Liver (tissue), 9 donors: Measurements from ENCODE around the gene ARHGAP32. TPM values are rescaled to one million over a fixed set of nuclear protein-coding genes. Genes with fewer than 3 reads are reported as not detected.

Experiments
- DNase-seq: peaks from one replicate; pipeline ENCODE4 v3.0.0-alpha.2; 2017; ENCODE audit warnings: low spot score
- H3K27ac ChIP-seq, 2 donors: one replicate each; pipeline ENCODE4 v1.7.0; 2013; ENCODE audit warnings: inconsistent platforms in 2 of 2, low read length in 2 of 2, control low read depth in 1 of 2, low read depth in 1 of 2, mild to moderate bottlenecking in 1 of 2
- H3K27me3 ChIP-seq, 4 donors: one replicate each; pipeline versions ENCODE4 v1.6.1 to v1.7.0; 2013; ENCODE audit warnings: low read length in 3 of 4, inconsistent platforms in 1 of 4, mild to moderate bottlenecking in 1 of 4, moderate library complexity in 1 of 4; ENCODE audit not compliant: control insufficient read depth in 4 of 4, insufficient read depth in 4 of 4
- H3K36me3 ChIP-seq, 4 donors: one replicate each; pipeline versions ENCODE4 v1.6.1 to v1.7.0; 2013; ENCODE audit warnings: low read length in 3 of 4, mild to moderate bottlenecking in 3 of 4, low read depth in 1 of 4, moderate library complexity in 1 of 4; ENCODE audit not compliant: control insufficient read depth in 4 of 4, insufficient read depth in 3 of 4
- H3K4me1 ChIP-seq, 4 donors: one replicate each; pipeline versions ENCODE4 v1.6.1 to v1.7.0; 2013; ENCODE audit warnings: low read length in 3 of 4, mild to moderate bottlenecking in 3 of 4, moderate library complexity in 1 of 4; ENCODE audit not compliant: control insufficient read depth in 4 of 4, insufficient read depth in 4 of 4
- H3K4me3 ChIP-seq, 3 donors: one replicate each; pipeline versions ENCODE4 v1.6.1 to v1.7.0; 2013; ENCODE audit warnings: low read length in 3 of 3, control low read depth in 1 of 3, low read depth in 1 of 3, mild to moderate bottlenecking in 1 of 3
- H3K9ac ChIP-seq, 2 donors: one replicate each; pipeline ENCODE4 v1.7.0; 2013; ENCODE audit warnings: low read length in 2 of 2, mild to moderate bottlenecking in 2 of 2, moderate library complexity in 2 of 2, control low read depth in 1 of 2, low read depth in 1 of 2
- H3K9me3 ChIP-seq, 4 donors: one replicate each; pipeline versions ENCODE4 v1.6.1 to v1.7.0; 2013; ENCODE audit warnings: low read length in 3 of 4; ENCODE audit not compliant: control insufficient read depth in 4 of 4
- EGR1 ChIP-seq, 2 donors: IDR thresholded peaks; 2 replicates each; pipeline ENCODE4 v1.6.1; 2016 to 2018; ENCODE audit warnings: antibody characterized with exemption in 2 of 2, low read depth in 2 of 2
- FOXA1 ChIP-seq: IDR thresholded peaks from 2 replicates; pipeline ENCODE4 v1.6.1; 2016; ENCODE audit warnings: antibody characterized with exemption
- FOXA2 ChIP-seq: IDR thresholded peaks from 2 replicates; pipeline ENCODE4 v1.6.1; 2016; ENCODE audit warnings: antibody characterized with exemption
- GABPA ChIP-seq, 2 donors: IDR thresholded peaks in 1 of 2; conservative IDR thresholded peaks in 1 of 2; 2 replicates each; pipeline ENCODE4 v1.6.1; 2016; ENCODE audit warnings: antibody characterized with exemption in 2 of 2, mild to moderate bottlenecking in 1 of 2, moderate library complexity in 1 of 2
- HNF4A ChIP-seq, 2 donors: conservative IDR thresholded peaks; 2 replicates each; pipeline ENCODE4 v1.6.1; 2016; ENCODE audit warnings: antibody characterized with exemption in 2 of 2, mild to moderate bottlenecking in 2 of 2
- HNF4G ChIP-seq: IDR thresholded peaks from 2 replicates; pipeline ENCODE4 v1.6.1; 2016; ENCODE audit warnings: antibody characterized with exemption
- JUND ChIP-seq, 2 donors: IDR thresholded peaks; 2 replicates each; pipeline ENCODE4 v1.6.1; 2016; ENCODE audit warnings: antibody characterized with exemption in 2 of 2
- NR2F2 ChIP-seq: IDR thresholded peaks from 2 replicates; pipeline ENCODE4 v1.6.1; 2016; ENCODE audit warnings: antibody characterized with exemption
- RAD21 ChIP-seq, 2 donors: IDR thresholded peaks; 2 replicates each; pipeline ENCODE4 v1.6.1; 2016; ENCODE audit warnings: antibody characterized with exemption in 2 of 2, mild to moderate bottlenecking in 2 of 2
- RXRA ChIP-seq, 2 donors: IDR thresholded peaks; 2 replicates each; pipeline ENCODE4 v1.6.1; 2017 to 2018; ENCODE audit warnings: antibody characterized with exemption in 2 of 2, mild to moderate bottlenecking in 1 of 2
- SP1 ChIP-seq: IDR thresholded peaks from 2 replicates; pipeline ENCODE4 v1.6.1; 2018; ENCODE audit warnings: antibody characterized with exemption, mild to moderate bottlenecking
- TAF1 ChIP-seq: conservative IDR thresholded peaks from 2 replicates; pipeline ENCODE4 v1.6.1; 2016; ENCODE audit warnings: antibody characterized with exemption, mild to moderate bottlenecking
- YY1 ChIP-seq: IDR thresholded peaks from 2 replicates; pipeline ENCODE4 v1.6.1; 2016; ENCODE audit warnings: antibody characterized with exemption, mild to moderate bottlenecking
- WGBS: extraction: QIAGEN DNeasy Blood & Tissue Kit; methylation state at CpG from one replicate; pipeline ENCODE4 v1.1.7; 2013; 5-methylcytosine and 5-hydroxymethylcytosine counted together
- polyA plus RNA-seq, 2 donors: library from polyadenylated mRNA; stranded (reverse) in 1 of 2; unstranded in 1 of 2; fragments of 200-250 nt in 1 of 2; fragments of >200 nt in 1 of 2; fragmentation: Nextera tagmentation in 1 of 2; extraction: Ambion mirVana in 1 of 2; gene quantifications; one replicate each; pipeline versions ENCODE4 v1.2.1 to v1.2.3, GENCODE V29; 2013 to 2015
- total RNA-seq, 2 donors: library from RNA; depleted of rRNA; stranded (reverse); fragments of >200 nt; gene quantifications; one replicate each; pipeline ENCODE4 v1.2.3, GENCODE V29; 2014
- TF ChIP-seq, protein P1 (sequence below): IDR thresholded peaks from 2 replicates; pipeline ENCODE4 v1.6.1; 2016; ENCODE audit warnings: antibody characterized with exemption
- TF ChIP-seq, protein P2 (sequence below): IDR thresholded peaks from 2 replicates; pipeline ENCODE4 v1.6.1; 2016; ENCODE audit warnings: antibody characterized with exemption
- TF ChIP-seq, protein P3 (sequence below): IDR thresholded peaks from 2 replicates; pipeline ENCODE4 v1.6.1; 2016; ENCODE audit warnings: antibody characterized with exemption, mild to moderate bottlenecking
- TF ChIP-seq, protein P4 (sequence below): IDR thresholded peaks from 2 replicates; pipeline ENCODE4 v1.6.1; 2016; ENCODE audit warnings: antibody characterized with exemption
- TF ChIP-seq, protein P5 (sequence below): fragments of 150-350 bp; IDR thresholded peaks from 2 replicates; pipeline ENCODE4 v1.5.1; 2017; ENCODE audit warnings: improper control_type of control experiment, low read depth, low read length; ENCODE audit not compliant: missing input control
- donor health status: healthy.
- donor health status: healthy.
- donor health status: healthy.
- donor health status: healthy.
- donor health status: healthy.

The ARHGAP32 gene
- total and polyA plus RNA-seq, 4 donors = 1.8 to 13.1 (median 2.6) TPM

DNA sequence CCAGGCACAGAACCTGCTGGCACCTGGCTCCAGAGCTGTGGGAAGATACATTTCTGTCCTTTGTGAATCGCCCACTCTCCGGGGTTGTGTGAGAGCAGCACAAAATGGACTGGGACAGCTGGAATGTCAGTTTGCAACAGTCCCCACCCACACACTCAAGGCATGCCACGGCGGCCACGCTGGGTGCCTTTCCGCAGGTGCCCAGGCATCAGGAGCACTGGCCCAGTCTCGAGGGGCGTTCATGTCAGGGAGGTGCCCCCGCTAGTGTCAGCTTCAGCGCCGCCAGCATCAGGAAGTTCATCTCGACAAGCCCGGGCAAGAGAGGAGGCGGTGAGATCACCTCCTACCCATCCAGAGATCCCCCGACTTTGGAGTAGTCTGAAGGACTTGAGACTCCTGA is 251.5 kb downstream of the ARHGAP32 start:
- Histone ChIP-seq H3K9me3 (no peaks in the 10 kb centered on the region), H3K9ac (no peak overlapping the region), H3K4me1 (no peaks in the 10 kb centered on the region), H3K27me3 (no peaks in the 10 kb centered on the region), H3K36me3 (no peaks in the 10 kb centered on the region), H3K27ac (no peak overlapping the region), H3K4me3 (no peak overlapping the region)
- TF ChIP-seq, protein P1, sequence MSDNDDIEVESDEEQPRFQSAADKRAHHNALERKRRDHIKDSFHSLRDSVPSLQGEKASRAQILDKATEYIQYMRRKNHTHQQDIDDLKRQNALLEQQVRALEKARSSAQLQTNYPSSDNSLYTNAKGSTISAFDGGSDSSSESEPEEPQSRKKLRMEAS = no peak
- no peak for TF ChIP-seq JUND (IDR thresholded peaks at IDR 0.05)
- no peak for TF ChIP-seq TAF1
- TF ChIP-seq FOXA2 = no peak
- TF ChIP-seq, protein P2, sequence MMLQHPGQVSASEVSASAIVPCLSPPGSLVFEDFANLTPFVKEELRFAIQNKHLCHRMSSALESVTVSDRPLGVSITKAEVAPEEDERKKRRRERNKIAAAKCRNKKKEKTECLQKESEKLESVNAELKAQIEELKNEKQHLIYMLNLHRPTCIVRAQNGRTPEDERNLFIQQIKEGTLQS = no peak
- no peak for TF ChIP-seq HNF4G
- no peak for TF ChIP-seq SP1
- TF ChIP-seq RXRA (IDR thresholded peaks at IDR 0.05) = no peak
- TF ChIP-seq EGR1 (IDR thresholded peaks at IDR 0.05; ENCODE audit: low read depth in 2 of 2) = no peak
- TF ChIP-seq, protein P3, sequence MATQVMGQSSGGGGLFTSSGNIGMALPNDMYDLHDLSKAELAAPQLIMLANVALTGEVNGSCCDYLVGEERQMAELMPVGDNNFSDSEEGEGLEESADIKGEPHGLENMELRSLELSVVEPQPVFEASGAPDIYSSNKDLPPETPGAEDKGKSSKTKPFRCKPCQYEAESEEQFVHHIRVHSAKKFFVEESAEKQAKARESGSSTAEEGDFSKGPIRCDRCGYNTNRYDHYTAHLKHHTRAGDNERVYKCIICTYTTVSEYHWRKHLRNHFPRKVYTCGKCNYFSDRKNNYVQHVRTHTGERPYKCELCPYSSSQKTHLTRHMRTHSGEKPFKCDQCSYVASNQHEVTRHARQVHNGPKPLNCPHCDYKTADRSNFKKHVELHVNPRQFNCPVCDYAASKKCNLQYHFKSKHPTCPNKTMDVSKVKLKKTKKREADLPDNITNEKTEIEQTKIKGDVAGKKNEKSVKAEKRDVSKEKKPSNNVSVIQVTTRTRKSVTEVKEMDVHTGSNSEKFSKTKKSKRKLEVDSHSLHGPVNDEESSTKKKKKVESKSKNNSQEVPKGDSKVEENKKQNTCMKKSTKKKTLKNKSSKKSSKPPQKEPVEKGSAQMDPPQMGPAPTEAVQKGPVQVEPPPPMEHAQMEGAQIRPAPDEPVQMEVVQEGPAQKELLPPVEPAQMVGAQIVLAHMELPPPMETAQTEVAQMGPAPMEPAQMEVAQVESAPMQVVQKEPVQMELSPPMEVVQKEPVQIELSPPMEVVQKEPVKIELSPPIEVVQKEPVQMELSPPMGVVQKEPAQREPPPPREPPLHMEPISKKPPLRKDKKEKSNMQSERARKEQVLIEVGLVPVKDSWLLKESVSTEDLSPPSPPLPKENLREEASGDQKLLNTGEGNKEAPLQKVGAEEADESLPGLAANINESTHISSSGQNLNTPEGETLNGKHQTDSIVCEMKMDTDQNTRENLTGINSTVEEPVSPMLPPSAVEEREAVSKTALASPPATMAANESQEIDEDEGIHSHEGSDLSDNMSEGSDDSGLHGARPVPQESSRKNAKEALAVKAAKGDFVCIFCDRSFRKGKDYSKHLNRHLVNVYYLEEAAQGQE = no peak
- TF ChIP-seq, protein P4, sequence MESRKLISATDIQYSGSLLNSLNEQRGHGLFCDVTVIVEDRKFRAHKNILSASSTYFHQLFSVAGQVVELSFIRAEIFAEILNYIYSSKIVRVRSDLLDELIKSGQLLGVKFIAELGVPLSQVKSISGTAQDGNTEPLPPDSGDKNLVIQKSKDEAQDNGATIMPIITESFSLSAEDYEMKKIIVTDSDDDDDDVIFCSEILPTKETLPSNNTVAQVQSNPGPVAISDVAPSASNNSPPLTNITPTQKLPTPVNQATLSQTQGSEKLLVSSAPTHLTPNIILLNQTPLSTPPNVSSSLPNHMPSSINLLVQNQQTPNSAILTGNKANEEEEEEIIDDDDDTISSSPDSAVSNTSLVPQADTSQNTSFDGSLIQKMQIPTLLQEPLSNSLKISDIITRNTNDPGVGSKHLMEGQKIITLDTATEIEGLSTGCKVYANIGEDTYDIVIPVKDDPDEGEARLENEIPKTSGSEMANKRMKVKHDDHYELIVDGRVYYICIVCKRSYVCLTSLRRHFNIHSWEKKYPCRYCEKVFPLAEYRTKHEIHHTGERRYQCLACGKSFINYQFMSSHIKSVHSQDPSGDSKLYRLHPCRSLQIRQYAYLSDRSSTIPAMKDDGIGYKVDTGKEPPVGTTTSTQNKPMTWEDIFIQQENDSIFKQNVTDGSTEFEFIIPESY = no peak
- no peak for TF ChIP-seq YY1
- TF ChIP-seq, protein P5, sequence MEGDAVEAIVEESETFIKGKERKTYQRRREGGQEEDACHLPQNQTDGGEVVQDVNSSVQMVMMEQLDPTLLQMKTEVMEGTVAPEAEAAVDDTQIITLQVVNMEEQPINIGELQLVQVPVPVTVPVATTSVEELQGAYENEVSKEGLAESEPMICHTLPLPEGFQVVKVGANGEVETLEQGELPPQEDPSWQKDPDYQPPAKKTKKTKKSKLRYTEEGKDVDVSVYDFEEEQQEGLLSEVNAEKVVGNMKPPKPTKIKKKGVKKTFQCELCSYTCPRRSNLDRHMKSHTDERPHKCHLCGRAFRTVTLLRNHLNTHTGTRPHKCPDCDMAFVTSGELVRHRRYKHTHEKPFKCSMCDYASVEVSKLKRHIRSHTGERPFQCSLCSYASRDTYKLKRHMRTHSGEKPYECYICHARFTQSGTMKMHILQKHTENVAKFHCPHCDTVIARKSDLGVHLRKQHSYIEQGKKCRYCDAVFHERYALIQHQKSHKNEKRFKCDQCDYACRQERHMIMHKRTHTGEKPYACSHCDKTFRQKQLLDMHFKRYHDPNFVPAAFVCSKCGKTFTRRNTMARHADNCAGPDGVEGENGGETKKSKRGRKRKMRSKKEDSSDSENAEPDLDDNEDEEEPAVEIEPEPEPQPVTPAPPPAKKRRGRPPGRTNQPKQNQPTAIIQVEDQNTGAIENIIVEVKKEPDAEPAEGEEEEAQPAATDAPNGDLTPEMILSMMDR = no peak
- no peak for TF ChIP-seq GABPA (IDR thresholded peaks at IDR 0.05 in 1 of 2, conservative IDR thresholded peaks at IDR 0.05 in 1 of 2)
- TF ChIP-seq HNF4A (conservative IDR thresholded peaks at IDR 0.05) = no peak
- TF ChIP-seq FOXA1 = no peak
- TF ChIP-seq RAD21 (IDR thresholded peaks at IDR 0.05) = no peak
- no peak for TF ChIP-seq NR2F2
- DNase-seq = no peak
- 89% methylated on average over 15 of the region's 15 CpGs for WGBS

DNA sequence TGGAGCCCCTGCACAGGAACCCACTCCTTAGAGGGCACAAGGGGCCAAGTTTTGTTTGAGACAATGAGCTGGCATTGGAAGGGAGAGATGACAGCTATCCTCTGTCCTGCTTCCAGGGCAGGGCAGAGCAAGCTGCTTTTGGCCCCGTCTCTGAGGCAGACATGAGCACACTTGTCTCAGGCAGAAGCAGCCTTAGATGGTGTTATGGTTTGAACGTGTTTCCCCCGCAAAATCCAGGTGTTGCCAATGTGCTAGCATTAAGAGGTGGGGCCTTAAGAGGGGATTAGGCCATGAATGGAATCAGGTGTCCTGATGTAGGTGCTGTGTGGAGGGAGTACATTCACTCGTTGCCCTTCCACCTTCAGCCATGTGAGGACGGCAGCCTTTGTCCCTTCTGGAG is 252.0 kb downstream of the ARHGAP32 start:
- no peak overlapping the region for H3K4me3 ChIP-seq
- no peak for DNase-seq
- no peak overlapping the region for H3K27ac ChIP-seq
- H3K9me3 ChIP-seq = no peaks in the 10 kb centered on the region
- 72% methylated on average over 5 of the region's 5 CpGs for WGBS
- TF ChIP-seq JUND (IDR thresholded peaks at IDR 0.05) (no peak), EGR1 (IDR thresholded peaks at IDR 0.05; ENCODE audit: low read depth in 2 of 2) (no peak), HNF4A (conservative IDR thresholded peaks at IDR 0.05) (no peak), GABPA (IDR thresholded peaks at IDR 0.05 in 1 of 2, conservative IDR thresholded peaks at IDR 0.05 in 1 of 2) (no peak)
- TF ChIP-seq, protein P5 = no peak
- no peak overlapping the region for H3K9ac ChIP-seq
- no peaks in the 10 kb centered on the region for H3K4me1 ChIP-seq
- no peaks in the 10 kb centered on the region for H3K36me3 ChIP-seq
- H3K27me3 ChIP-seq = no peaks in the 10 kb centered on the region
